SU-DHL-6 (cell line): ENCODE data around the gene CACNB4.

Experiments used
- H2AFZ ChIP-seq: fragments of 200-600 bp; sonication (generic); 2 replicates; pipeline ENCODE4 v1.6.1; 2014; ENCODE audit warnings: low read depth, mild to moderate bottlenecking, moderate library complexity, mixed read lengths, antibody characterized with exemption, low read length; ENCODE audit not compliant: severe bottlenecking
- H3F3A ChIP-seq: fragments of 200-600 bp; shearing (Covaris generic); 2 replicates; pipeline ENCODE4 v1.6.0; 2016; ENCODE audit warnings: antibody characterized with exemption, mild to moderate bottlenecking; ENCODE audit not compliant: insufficient read depth
- H3K27ac ChIP-seq: fragments of 200-600 bp; sonication (generic); 2 replicates; pipeline ENCODE4 v1.5.1; 2016; ENCODE audit warnings: low read depth, mild to moderate bottlenecking, low read length, moderate library complexity, mixed read lengths
- H3K27me3 ChIP-seq: fragments of 200-600 bp; sonication (generic), shearing (Covaris generic); 2 replicates; pipeline ENCODE4 v1.6.0; 2014; ENCODE audit warnings: mild to moderate bottlenecking, low read length
- H3K36me3 ChIP-seq: fragments of 200-600 bp; sonication (generic); 2 replicates; pipeline ENCODE4 v1.6.1; 2014; ENCODE audit warnings: mild to moderate bottlenecking, low read length, mixed read lengths
- H3K4me2 ChIP-seq: fragments of 300-600, 200-600 bp; shearing (Covaris generic), sonication (generic); 2 replicates; pipeline ENCODE4 v1.6.0; 2014; ENCODE audit warnings: low read length, low read depth, mild to moderate bottlenecking; ENCODE audit not compliant: poor library complexity, severe bottlenecking
- H3K4me3 ChIP-seq: fragments of 200-600 bp; sonication (generic); 2 replicates; pipeline ENCODE4 v1.5.1; 2014; ENCODE audit warnings: antibody characterized with exemption, low read length, mild to moderate bottlenecking, mixed read lengths; ENCODE audit not compliant: insufficient read depth, poor library complexity, severe bottlenecking
- H3K79me2 ChIP-seq: fragments of 200-600 bp; sonication (generic); 2 replicates; pipeline ENCODE4 v1.6.1; 2014; ENCODE audit warnings: mild to moderate bottlenecking, low read length, moderate library complexity; ENCODE audit not compliant: insufficient read depth
- H3K9ac ChIP-seq: fragments of 200-600 bp; sonication (generic); 2 replicates; pipeline ENCODE4 v1.7.0; 2014; ENCODE audit warnings: mild to moderate bottlenecking, low read length
- H3K9me2 ChIP-seq: fragments of 200-600 bp; sonication (generic); replicated peaks from 2 replicates; pipeline ENCODE4 v1.6.1; 2014; ENCODE audit warnings: low read length; ENCODE audit not compliant: insufficient read depth
- H3K9me3 ChIP-seq: fragments of 200-600 bp; sonication (generic); 2 replicates; pipeline ENCODE4 v1.6.1; 2014; ENCODE audit warnings: low read length, mixed read lengths; ENCODE audit not compliant: insufficient read depth
- H4K20me1 ChIP-seq: fragments of 200-600 bp; sonication (generic); 2 replicates; pipeline ENCODE4 v1.6.1; 2014; ENCODE audit warnings: low read depth, mild to moderate bottlenecking, antibody characterized with exemption, low read length, moderate library complexity, mixed read lengths
- CTCF ChIP-seq: fragments of 200-600 bp; sonication (generic); IDR thresholded peaks from one replicate; pipeline ENCODE4 v1.5.1; 2017; ENCODE audit warnings: antibody characterized with exemption, mild to moderate bottlenecking, low read length, moderate library complexity; ENCODE audit not compliant: insufficient read depth, poor library complexity, severe bottlenecking
- EZH2phosphoT487 ChIP-seq: fragments of 200-600 bp; sonication (generic), shearing (Covaris generic); conservative IDR thresholded peaks from 2 replicates; pipeline ENCODE4 v1.6.1; 2018; ENCODE audit warnings: mild to moderate bottlenecking, antibody characterized with exemption, low read length, moderate library complexity, mixed read lengths

The CACNB4 gene

GRCh38 chr2:151840216-151841046 lies 258.4 kb downstream of the CACNB4 start:
- Histone ChIP-seq H3K9me3 (no peaks in the 10 kb centered on the region), H4K20me1 (no peaks in the 10 kb centered on the region), H3K27ac (no peak overlapping the region), H3F3A (no peaks in the 10 kb centered on the region), H2AFZ (no peak overlapping the region), H3K9me2 (no peaks in the 10 kb centered on the region), H3K79me2 (no peaks in the 10 kb centered on the region), H3K36me3 (no peaks in the 10 kb centered on the region), H3K4me2 (no peak overlapping the region), H3K27me3 (no peaks in the 10 kb centered on the region), H3K4me3 (no peak overlapping the region), H3K9ac (no peak overlapping the region)
- TF ChIP-seq EZH2phosphoT487 (no peak), CTCF (no peak)

- H3K4me2 ChIP-seq, result no peak overlapping the region
- no peak overlapping the region for H3K9ac ChIP-seq
- H3K4me3 ChIP-seq, result no peak overlapping the region
- no peaks in the 10 kb centered on the region for H3K9me3 ChIP-seq
- H3K27me3 ChIP-seq, result no peaks in the 10 kb centered on the region
- no peak overlapping the region for H2AFZ ChIP-seq
- H3F3A ChIP-seq, result no peaks in the 10 kb centered on the region
- no peak overlapping the region for H3K27ac ChIP-seq
- no peaks in the 10 kb centered on the region for H3K9me2 ChIP-seq
- H3K36me3 ChIP-seq, result no peaks in the 10 kb centered on the region
- H4K20me1 ChIP-seq, result no peaks in the 10 kb centered on the region
- TF ChIP-seq CTCF (no peak), EZH2phosphoT487 (no peak)
- H3K79me2 ChIP-seq, result no peaks in the 10 kb centered on the region
Measured at GRCh38 chr2:151837926-151838325, 260.9 kb downstream of the CACNB4 start.

- H3K79me2 ChIP-seq, result no peaks in the 10 kb centered on the region
Measured at GRCh38 chr2:151833984-151834383, 264.9 kb downstream of the CACNB4 start.

More at GRCh38 chr2:151833984-151834383, 264.9 kb downstream of the CACNB4 start:
- no peaks in the 10 kb centered on the region for H3F3A ChIP-seq
- H3K4me2 ChIP-seq, result no peak overlapping the region
- H2AFZ ChIP-seq, result no peak overlapping the region
- H3K27ac ChIP-seq, result no peak overlapping the region
- TF ChIP-seq CTCF (no peak), EZH2phosphoT487 (no peak)
- H3K4me3 ChIP-seq, result no peak overlapping the region
- no peak overlapping the region for H3K9ac ChIP-seq
- H3K27me3 ChIP-seq, result no peaks in the 10 kb centered on the region
- no peaks in the 10 kb centered on the region for H3K9me3 ChIP-seq
- H3K36me3 ChIP-seq, result no peaks in the 10 kb centered on the region
- no peaks in the 10 kb centered on the region for H3K9me2 ChIP-seq
- H4K20me1 ChIP-seq, result no peaks in the 10 kb centered on the region
